ENCODE results near the gene PTPRG. TPM values are rescaled to one million over a fixed set of nuclear protein-coding genes. Genes with fewer than 3 reads are reported as not detected.

PTPRG gene
- total and polyA plus RNA-seq, 2 donors (not counting 3 experiments of a cell fraction or from before 2014, with no cell fraction given) = 8.9 to 39.1 TPM

DNA sequence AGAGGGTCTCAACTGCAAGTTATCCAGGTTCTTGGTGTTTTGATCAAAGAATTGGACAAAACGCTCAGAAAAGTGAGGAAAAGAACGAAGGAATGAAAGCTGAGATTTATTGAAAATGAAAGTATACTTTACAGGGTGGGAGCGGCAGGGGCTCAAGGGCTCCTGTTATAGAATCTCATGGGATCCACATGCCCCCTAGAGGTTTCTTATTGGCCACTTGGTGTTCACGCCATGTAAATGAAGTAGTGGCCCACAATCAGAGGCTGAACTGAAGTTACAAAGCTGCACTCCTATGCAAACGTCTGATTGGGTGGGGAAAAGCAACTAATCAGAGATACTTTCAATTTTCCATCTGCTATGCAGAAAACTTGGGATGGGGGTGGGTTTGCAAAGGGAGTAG is 216.7 kb downstream of the PTPRG start:
- no peak overlapping the region for H3K4me3 ChIP-seq (replicated peaks in 1 of 3; ENCODE audit: insufficient read depth in 1 of 3, low read depth in 1 of 3, low read length in 3 of 3)
- no peaks in the 10 kb centered on the region for H3K4me1 ChIP-seq (ENCODE audit: control insufficient read depth, extremely low read depth, insufficient read depth, low read length)
- no peaks in the 10 kb centered on the region for H3K9me3 ChIP-seq (replicated peaks; ENCODE audit: control insufficient read depth, insufficient read depth, low read length)
- BruUV-seq (replicated peaks) = no TSS peak
- DNase-seq (ENCODE audit: low read depth, low spot score) = no peak
- CTCF ChIA-PET = no interaction called here
- POLR2A ChIA-PET = no interaction called here
- no peak overlapping the region for H3K9ac ChIP-seq (replicated peaks; ENCODE audit: extremely low read depth, insufficient read depth, low read length)
- H3K4me2 ChIP-seq (ENCODE audit: insufficient read depth, low read length) = no peak overlapping the region
- no peak overlapping the region for H3K27ac ChIP-seq (ENCODE audit: insufficient read depth, low read depth, low read length)
- H2AFZ ChIP-seq (ENCODE audit: low read depth, low read length) = no peak overlapping the region
- TF ChIP-seq MYC (IDR thresholded peaks at IDR 0.05; ENCODE audit: low read depth, low read length) (no peak), EZH2 (IDR thresholded peaks at IDR 0.05; ENCODE audit: borderline replicate concordance, low read depth, low read length, severe bottlenecking) (no peak), GATA2 (IDR thresholded peaks at IDR 0.05; ENCODE audit: insufficient read depth, insufficient read length, low read depth, low read length) (no peak), POLR2A (IDR thresholded peaks at IDR 0.05; ENCODE audit: low read depth, low read length) (no peak), POLR2AphosphoS5 (IDR thresholded peaks at IDR 0.05; ENCODE audit: insufficient read depth, low read depth, low read length) (no peak), JUN (IDR thresholded peaks at IDR 0.05; ENCODE audit: borderline replicate concordance, insufficient read depth, insufficient read length, low read depth) (no peak), FOS (IDR thresholded peaks at IDR 0.05; ENCODE audit: borderline replicate concordance, insufficient read depth, low read length) (no peak)
- TF ChIP-seq, protein P1, sequence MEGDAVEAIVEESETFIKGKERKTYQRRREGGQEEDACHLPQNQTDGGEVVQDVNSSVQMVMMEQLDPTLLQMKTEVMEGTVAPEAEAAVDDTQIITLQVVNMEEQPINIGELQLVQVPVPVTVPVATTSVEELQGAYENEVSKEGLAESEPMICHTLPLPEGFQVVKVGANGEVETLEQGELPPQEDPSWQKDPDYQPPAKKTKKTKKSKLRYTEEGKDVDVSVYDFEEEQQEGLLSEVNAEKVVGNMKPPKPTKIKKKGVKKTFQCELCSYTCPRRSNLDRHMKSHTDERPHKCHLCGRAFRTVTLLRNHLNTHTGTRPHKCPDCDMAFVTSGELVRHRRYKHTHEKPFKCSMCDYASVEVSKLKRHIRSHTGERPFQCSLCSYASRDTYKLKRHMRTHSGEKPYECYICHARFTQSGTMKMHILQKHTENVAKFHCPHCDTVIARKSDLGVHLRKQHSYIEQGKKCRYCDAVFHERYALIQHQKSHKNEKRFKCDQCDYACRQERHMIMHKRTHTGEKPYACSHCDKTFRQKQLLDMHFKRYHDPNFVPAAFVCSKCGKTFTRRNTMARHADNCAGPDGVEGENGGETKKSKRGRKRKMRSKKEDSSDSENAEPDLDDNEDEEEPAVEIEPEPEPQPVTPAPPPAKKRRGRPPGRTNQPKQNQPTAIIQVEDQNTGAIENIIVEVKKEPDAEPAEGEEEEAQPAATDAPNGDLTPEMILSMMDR (IDR thresholded peaks at IDR 0.05; ENCODE audit: extremely low read depth in 1 of 2, insufficient read depth in 1 of 2, low read depth in 1 of 2, low read length in 2 of 2) = no peak
- TF ChIP-seq, protein P2, sequence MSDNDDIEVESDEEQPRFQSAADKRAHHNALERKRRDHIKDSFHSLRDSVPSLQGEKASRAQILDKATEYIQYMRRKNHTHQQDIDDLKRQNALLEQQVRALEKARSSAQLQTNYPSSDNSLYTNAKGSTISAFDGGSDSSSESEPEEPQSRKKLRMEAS (IDR thresholded peaks at IDR 0.05; ENCODE audit: insufficient read depth, insufficient read length) = no peak
- H3K79me2 ChIP-seq (ENCODE audit: control insufficient read depth, insufficient read depth, low read length) = no peaks in the 10 kb centered on the region
- H3K9me1 ChIP-seq (replicated peaks; ENCODE audit: control insufficient read depth, extremely low read depth, insufficient read depth, low read length) = no peaks in the 10 kb centered on the region
- H3K36me3 ChIP-seq (ENCODE audit: control insufficient read depth in 2 of 2, extremely low read depth in 1 of 2, insufficient read depth in 2 of 2, low read length in 2 of 2) = no peaks in the 10 kb centered on the region
- no peak for FAIRE-seq
- H4K20me1 ChIP-seq (replicated peaks; ENCODE audit: control insufficient read depth, extremely low read depth, insufficient read depth, low read length) = no peaks in the 10 kb centered on the region
- dilution Hi-C loops (cut with MboI; ENCODE audit: extremely low pct_ligation_motif_present, low sequenced_read_pairs) = no loop called here
- no peaks in the 10 kb centered on the region for H3K27me3 ChIP-seq (ENCODE audit: control insufficient read depth in 2 of 2, insufficient read depth in 2 of 2, low read length in 2 of 2)
- intact Hi-C loops (cut with micrococcal nuclease) = no loop called here
